IMR-90 (cell line): Measurements from ENCODE around the gene GABBR2. TPM values are rescaled to one million over a fixed set of nuclear protein-coding genes. Genes with fewer than 3 reads are reported as not detected.

ENCODE experiments used
- ATAC-seq: fragments of 200-7000 bp; cut with Tn5 transposase; 2 replicates; pipeline ENCODE4 v1.9.1; 2020; ENCODE audit warnings: low read depth, mild to moderate bottlenecking, moderate library complexity
- BruUV-seq: library from RNA; stranded (reverse); fragments of 400-500 nt; replicated peaks from 2 replicates; lab custom pipeline; 2021; lab: Mats Ljungman, UMichigan
- CTCF ChIA-PET: fragments of 300-600 bp; formaldehyde crosslinking; extraction: SDS; loops from one replicate; lab custom pipeline; 2021; ENCODE audit warnings: antibody characterized with exemption; lab: Yijun Ruan, JAX
- POLR2A ChIA-PET: fragments of 300-600 bp; sonication (Branson Sonifier 250); formaldehyde crosslinking; loops from one replicate; lab custom pipeline; 2022; ENCODE audit warnings: antibody characterized with exemption; ENCODE audit not compliant: unreplicated experiment; lab: Charles Lee
- DNase-seq: peaks from one replicate; pipeline ENCODE4 v3.0.0; 2013
- H2AFZ ChIP-seq: replicated peaks from 2 replicates; pipeline ENCODE3; 2013; ENCODE audit warnings: low read length, mild to moderate bottlenecking; ENCODE audit not compliant: poor library complexity
- H2AK5ac ChIP-seq: 2 replicates; pipeline ENCODE4 v1.6.1; 2013; ENCODE audit warnings: low read depth, low read length, inconsistent platforms
- H2AK9ac ChIP-seq: replicated peaks from 2 replicates; pipeline ENCODE3; 2013; ENCODE audit warnings: mild to moderate bottlenecking, low read depth, low read length, moderate library complexity; ENCODE audit not compliant: poor library complexity
- H2BK120ac ChIP-seq: 2 replicates; pipeline ENCODE4 v1.6.1; 2013; ENCODE audit warnings: low read depth, low read length, inconsistent platforms
- H2BK15ac ChIP-seq: 3 replicates; pipeline ENCODE4 v1.6.1; 2013; ENCODE audit warnings: low read depth, low read length, inconsistent platforms
- H2BK20ac ChIP-seq: 2 replicates; pipeline ENCODE4 v1.6.1; 2013; ENCODE audit warnings: low read depth, mild to moderate bottlenecking, inconsistent platforms, low read length, moderate library complexity
- H2BK5ac ChIP-seq: 2 replicates; pipeline ENCODE4 v1.6.1; 2013; ENCODE audit warnings: mild to moderate bottlenecking, low read depth, low read length, inconsistent platforms; ENCODE audit not compliant: poor library complexity, severe bottlenecking
- H3K14ac ChIP-seq: replicated peaks from 2 replicates; pipeline ENCODE4 v1.6.1; 2013; ENCODE audit warnings: low read depth, low read length, inconsistent platforms
- H3K18ac ChIP-seq: 2 replicates; pipeline ENCODE4 v1.6.1; 2013; ENCODE audit warnings: low read depth, low read length, control low read depth
- H3K23ac ChIP-seq: 2 replicates; pipeline ENCODE4 v1.6.1; 2013; ENCODE audit warnings: low read depth, low read length, inconsistent platforms
- H3K27ac ChIP-seq: 2 replicates; pipeline ENCODE4 v1.5.1; 2013; ENCODE audit warnings: mild to moderate bottlenecking, control low read depth, low read length; ENCODE audit not compliant: insufficient read depth
- H3K27me3 ChIP-seq: 2 replicates; pipeline ENCODE4 v1.6.1; 2013; ENCODE audit warnings: low read length; ENCODE audit not compliant: control insufficient read depth, insufficient read depth
- H3K36me3 ChIP-seq: 2 replicates; pipeline ENCODE4 v1.6.1; 2013; ENCODE audit warnings: low read length, mixed read lengths; ENCODE audit not compliant: control insufficient read depth, insufficient read depth
- H3K4ac ChIP-seq: 2 replicates; pipeline ENCODE4 v1.6.1; 2013; ENCODE audit warnings: low read depth, low read length, inconsistent platforms
- H3K4me1 ChIP-seq: 2 replicates; pipeline ENCODE4 v1.6.1; 2013; ENCODE audit warnings: low read length, mixed read lengths; ENCODE audit not compliant: control insufficient read depth, insufficient read depth
- H3K4me2 ChIP-seq: 2 replicates; pipeline ENCODE4 v1.6.1; 2013; ENCODE audit warnings: low read depth, mild to moderate bottlenecking, control low read depth, low read length, moderate library complexity
- H3K4me3 ChIP-seq: 2 replicates; pipeline ENCODE4 v1.5.1; 2013; ENCODE audit warnings: low read depth, mild to moderate bottlenecking, control low read depth, low read length, moderate library complexity; ENCODE audit not compliant: insufficient read depth
- H3K56ac ChIP-seq: 2 replicates; pipeline ENCODE4 v1.6.1; 2013; ENCODE audit warnings: low read length, inconsistent platforms; ENCODE audit not compliant: insufficient read depth; ENCODE audit errors: extremely low read depth
- H3K79me1 ChIP-seq, 2 experiments: 2 replicates each; pipeline ENCODE4 v1.6.1; 2013; ENCODE audit warnings: low read length in 2 of 2, inconsistent platforms in 1 of 2, low read depth in 1 of 2
- H3K9ac ChIP-seq: 2 replicates; pipeline ENCODE4 v1.6.1; 2013; ENCODE audit warnings: low read depth, low read length, control low read depth
- H3K9me1 ChIP-seq: 2 replicates; pipeline ENCODE4 v1.6.1; 2013; ENCODE audit warnings: low read length, inconsistent platforms; ENCODE audit not compliant: insufficient read depth
- H3K9me3 ChIP-seq: 2 replicates; pipeline ENCODE4 v1.6.1; 2013; ENCODE audit warnings: low read length; ENCODE audit not compliant: control insufficient read depth, insufficient read depth
- H4K20me1 ChIP-seq: 2 replicates; pipeline ENCODE4 v1.6.1; 2013; ENCODE audit warnings: low read length, inconsistent platforms; ENCODE audit not compliant: insufficient read depth
- H4K5ac ChIP-seq: 2 replicates; pipeline ENCODE4 v1.6.1; 2013; ENCODE audit warnings: mild to moderate bottlenecking, low read depth, low read length, control low read depth
- H4K8ac ChIP-seq, 2 experiments: 2 replicates each; pipeline ENCODE4 v1.6.1; 2013; ENCODE audit warnings: low read depth in 2 of 2, low read length in 2 of 2, control low read depth in 1 of 2, inconsistent platforms in 1 of 2
- H4K91ac ChIP-seq: 2 replicates; pipeline ENCODE4 v1.6.1; 2013; ENCODE audit warnings: low read depth, low read length, inconsistent platforms; ENCODE audit not compliant: insufficient read depth
- FOS ChIP-seq: fragments of 150-350 bp; IDR thresholded peaks from 2 replicates; pipeline ENCODE4 v1.6.1; 2016; ENCODE audit warnings: low read depth, low read length
- RCOR1 ChIP-seq: IDR thresholded peaks from 2 replicates; pipeline ENCODE4 v1.6.1; 2012; ENCODE audit warnings: mild to moderate bottlenecking, low read length, improper control_type of control experiment; ENCODE audit not compliant: insufficient replicate concordance
- USF2 ChIP-seq: fragments of 150-350 bp; IDR thresholded peaks from 2 replicates; pipeline ENCODE4 v1.6.1; 2017; ENCODE audit warnings: mild to moderate bottlenecking, antibody characterized with exemption, low read length, low read depth
- WGBS, 2 experiments: methylation state at CpG; one replicate each; pipeline versions ENCODE4 v1.1.5 to v1.1.7; 2013; ENCODE audit warnings: missing lambda C conversion rate in 2 of 2; ENCODE audit not compliant: insufficient read length in 1 of 2; ENCODE audit errors: extremely low coverage in 2 of 2; 5-methylcytosine and 5-hydroxymethylcytosine counted together
- dilution Hi-C: fragments of 300-500 bp; cut with HindIII; formaldehyde crosslinking; loops from one replicate; pipeline ENCODE4 v1.14.3; 2018; ENCODE audit warnings: low sequenced_read_pairs; ENCODE audit not compliant: unreplicated experiment
- in situ Hi-C: fragments of 300-500 bp; cut with MboI; formaldehyde crosslinking; loops from 3 replicates; pipeline ENCODE4 v1.14.3; 2019; ENCODE audit warnings: low sequenced_read_pairs, inconsistent platforms, mixed read lengths
- intact Hi-C: fragments of 100-400 bp; cut with micrococcal nuclease; formaldehyde crosslinking; loops from 2 replicates; pipeline ENCODE4 v1.10.0; 2022
- polyA plus RNA-seq, 3 experiments: library from polyadenylated mRNA; depleted of rRNA; stranded (reverse); fragments of >200 nt; gene quantifications; 2 replicates each; pipeline ENCODE4 v1.2.3, GENCODE V29; 2012; ENCODE audit warnings: low replicate concordance in 1 of 3
- total RNA-seq: library from RNA; depleted of rRNA; stranded (reverse); fragments of >200 nt; gene quantifications from 2 replicates; pipeline ENCODE4 v1.2.3, GENCODE V29; 2012

The GABBR2 gene
- total and polyA plus RNA-seq, 2 of the 4 experiments (the other 2 are of a cell fraction): 14.2 to 20.3 TPM

GRCh38 chr9:98642661-98643312 lies 65.9 kb downstream of the GABBR2 start:
- in situ Hi-C loops (no loop called here), intact Hi-C loops (no loop called here), dilution Hi-C loops (no loop called here)
- Histone ChIP-seq H2AK9ac (no peak overlapping the region), H3K9me3 (no peaks in the 10 kb centered on the region), H2AFZ (no peak overlapping the region), H3K4ac (no peak overlapping the region), H3K4me3 (no peak overlapping the region), H3K79me1 (peaks cover 4 to 20% of the 10 kb centered on the region in 2 experiments; a peak in 3 of 4 replicates), H3K27ac (no peak overlapping the region), H4K91ac (no peak overlapping the region), H4K20me1 (no peaks in the 10 kb centered on the region; the same call in 1 of the 2 replicates), H3K23ac (no peak overlapping the region), H2BK5ac (no peak overlapping the region), H3K4me2 (no peak overlapping the region), H3K27me3 (no peaks in the 10 kb centered on the region), H3K18ac (no peak overlapping the region), H3K4me1 (no peaks in the 10 kb centered on the region), H3K9me1 (no peaks in the 10 kb centered on the region), H2BK120ac (no peak overlapping the region), H3K56ac (no peak overlapping the region), H3K14ac (no peak overlapping the region), H3K36me3 (no peaks in the 10 kb centered on the region), H4K8ac (no peak overlapping the region), H3K9ac (no peak overlapping the region), H4K5ac (no peak overlapping the region), H2BK15ac (no peak overlapping the region), H2BK20ac (no peak overlapping the region), H2AK5ac (no peak overlapping the region)
- POLR2A ChIA-PET: no interaction called here
- no TSS peak for BruUV-seq
- no peak for TF ChIP-seq FOS
- no peak for TF ChIP-seq RCOR1
- TF ChIP-seq USF2: no peak
- CTCF ChIA-PET: no interaction called here
- ATAC-seq (no peak), DNase-seq (no peak)
- 80% methylated on average over 2 of the region's 10 CpGs; no CpG with 5 or more reads in 1 of the 2 experiments for WGBS, 2 experiments
